IMR-90 (cell line): Measurements from ENCODE around the gene BACE1-AS. TPM values are rescaled to one million over a fixed set of nuclear protein-coding genes. Genes with fewer than 3 reads are reported as not detected.

Experiments
- ATAC-seq: fragments of 200-7000 bp; cut with Tn5 transposase; 2 replicates; pipeline ENCODE4 v1.9.1; 2020; ENCODE audit warnings: low read depth, mild to moderate bottlenecking, moderate library complexity
- BruUV-seq: library from RNA; stranded (reverse); fragments of 400-500 nt; replicated peaks from 2 replicates; lab custom pipeline; 2021; lab: Mats Ljungman, UMichigan
- CTCF ChIA-PET: fragments of 300-600 bp; formaldehyde crosslinking; extraction: SDS; loops from one replicate; lab custom pipeline; 2021; ENCODE audit warnings: antibody characterized with exemption; lab: Yijun Ruan, JAX
- POLR2A ChIA-PET: fragments of 300-600 bp; sonication (Branson Sonifier 250); formaldehyde crosslinking; loops from one replicate; lab custom pipeline; 2022; ENCODE audit warnings: antibody characterized with exemption; ENCODE audit not compliant: unreplicated experiment; lab: Charles Lee
- DNase-seq: peaks from one replicate; pipeline ENCODE4 v3.0.0; 2013
- H2AFZ ChIP-seq: replicated peaks from 2 replicates; pipeline ENCODE3; 2013; ENCODE audit warnings: low read length, mild to moderate bottlenecking; ENCODE audit not compliant: poor library complexity
- H2AK5ac ChIP-seq: 2 replicates; pipeline ENCODE4 v1.6.1; 2013; ENCODE audit warnings: low read depth, low read length, inconsistent platforms
- H2AK9ac ChIP-seq: replicated peaks from 2 replicates; pipeline ENCODE3; 2013; ENCODE audit warnings: mild to moderate bottlenecking, low read depth, low read length, moderate library complexity; ENCODE audit not compliant: poor library complexity
- H2BK120ac ChIP-seq: 2 replicates; pipeline ENCODE4 v1.6.1; 2013; ENCODE audit warnings: low read depth, low read length, inconsistent platforms
- H2BK15ac ChIP-seq: 3 replicates; pipeline ENCODE4 v1.6.1; 2013; ENCODE audit warnings: low read depth, low read length, inconsistent platforms
- H2BK20ac ChIP-seq: 2 replicates; pipeline ENCODE4 v1.6.1; 2013; ENCODE audit warnings: low read depth, mild to moderate bottlenecking, inconsistent platforms, low read length, moderate library complexity
- H2BK5ac ChIP-seq: 2 replicates; pipeline ENCODE4 v1.6.1; 2013; ENCODE audit warnings: mild to moderate bottlenecking, low read depth, low read length, inconsistent platforms; ENCODE audit not compliant: poor library complexity, severe bottlenecking
- H3K14ac ChIP-seq: replicated peaks from 2 replicates; pipeline ENCODE4 v1.6.1; 2013; ENCODE audit warnings: low read depth, low read length, inconsistent platforms
- H3K18ac ChIP-seq: 2 replicates; pipeline ENCODE4 v1.6.1; 2013; ENCODE audit warnings: low read depth, low read length, control low read depth
- H3K23ac ChIP-seq: 2 replicates; pipeline ENCODE4 v1.6.1; 2013; ENCODE audit warnings: low read depth, low read length, inconsistent platforms
- H3K27ac ChIP-seq: 2 replicates; pipeline ENCODE4 v1.5.1; 2013; ENCODE audit warnings: mild to moderate bottlenecking, control low read depth, low read length; ENCODE audit not compliant: insufficient read depth
- H3K27me3 ChIP-seq: 2 replicates; pipeline ENCODE4 v1.6.1; 2013; ENCODE audit warnings: low read length; ENCODE audit not compliant: control insufficient read depth, insufficient read depth
- H3K36me3 ChIP-seq: 2 replicates; pipeline ENCODE4 v1.6.1; 2013; ENCODE audit warnings: low read length, mixed read lengths; ENCODE audit not compliant: control insufficient read depth, insufficient read depth
- H3K4ac ChIP-seq: 2 replicates; pipeline ENCODE4 v1.6.1; 2013; ENCODE audit warnings: low read depth, low read length, inconsistent platforms
- H3K4me1 ChIP-seq: 2 replicates; pipeline ENCODE4 v1.6.1; 2013; ENCODE audit warnings: low read length, mixed read lengths; ENCODE audit not compliant: control insufficient read depth, insufficient read depth
- H3K4me2 ChIP-seq: 2 replicates; pipeline ENCODE4 v1.6.1; 2013; ENCODE audit warnings: low read depth, mild to moderate bottlenecking, control low read depth, low read length, moderate library complexity
- H3K4me3 ChIP-seq: 2 replicates; pipeline ENCODE4 v1.5.1; 2013; ENCODE audit warnings: low read depth, mild to moderate bottlenecking, control low read depth, low read length, moderate library complexity; ENCODE audit not compliant: insufficient read depth
- H3K56ac ChIP-seq: 2 replicates; pipeline ENCODE4 v1.6.1; 2013; ENCODE audit warnings: low read length, inconsistent platforms; ENCODE audit not compliant: insufficient read depth; ENCODE audit errors: extremely low read depth
- H3K79me1 ChIP-seq, 2 experiments: 2 replicates each; pipeline ENCODE4 v1.6.1; 2013; ENCODE audit warnings: low read length in 2 of 2, inconsistent platforms in 1 of 2, low read depth in 1 of 2
- H3K9ac ChIP-seq: 2 replicates; pipeline ENCODE4 v1.6.1; 2013; ENCODE audit warnings: low read depth, low read length, control low read depth
- H3K9me1 ChIP-seq: 2 replicates; pipeline ENCODE4 v1.6.1; 2013; ENCODE audit warnings: low read length, inconsistent platforms; ENCODE audit not compliant: insufficient read depth
- H3K9me3 ChIP-seq: 2 replicates; pipeline ENCODE4 v1.6.1; 2013; ENCODE audit warnings: low read length; ENCODE audit not compliant: control insufficient read depth, insufficient read depth
- H4K20me1 ChIP-seq: 2 replicates; pipeline ENCODE4 v1.6.1; 2013; ENCODE audit warnings: low read length, inconsistent platforms; ENCODE audit not compliant: insufficient read depth
- H4K5ac ChIP-seq: 2 replicates; pipeline ENCODE4 v1.6.1; 2013; ENCODE audit warnings: mild to moderate bottlenecking, low read depth, low read length, control low read depth
- H4K8ac ChIP-seq, 2 experiments: 2 replicates each; pipeline ENCODE4 v1.6.1; 2013; ENCODE audit warnings: low read depth in 2 of 2, low read length in 2 of 2, control low read depth in 1 of 2, inconsistent platforms in 1 of 2
- H4K91ac ChIP-seq: 2 replicates; pipeline ENCODE4 v1.6.1; 2013; ENCODE audit warnings: low read depth, low read length, inconsistent platforms; ENCODE audit not compliant: insufficient read depth
- BHLHE40 ChIP-seq: fragments of 150-350 bp; IDR thresholded peaks from 2 replicates; pipeline ENCODE4 v1.6.1; 2016; ENCODE audit warnings: mild to moderate bottlenecking, low read depth, low read length
- CEBPB ChIP-seq: IDR thresholded peaks from 2 replicates; pipeline ENCODE4 v1.6.1; 2012; ENCODE audit warnings: low read depth, low read length, improper control_type of control experiment
- CTCF ChIP-seq: conservative IDR thresholded peaks from 2 replicates; pipeline ENCODE4 v1.5.1; 2012; ENCODE audit warnings: mild to moderate bottlenecking, low read depth, low read length, improper control_type of control experiment
- ELK1 ChIP-seq: fragments of 150-350 bp; IDR thresholded peaks from 2 replicates; pipeline ENCODE4 v1.6.1; 2016; ENCODE audit warnings: low read depth, mild to moderate bottlenecking, low read length, moderate library complexity, borderline replicate concordance
- FOS ChIP-seq: fragments of 150-350 bp; IDR thresholded peaks from 2 replicates; pipeline ENCODE4 v1.6.1; 2016; ENCODE audit warnings: low read depth, low read length
- MAFK ChIP-seq: IDR thresholded peaks from 2 replicates; pipeline ENCODE4 v1.6.1; 2012; ENCODE audit warnings: low read depth, low read length, improper control_type of control experiment
- NFE2L2 ChIP-seq: fragments of 150-350 bp; IDR thresholded peaks from 2 replicates; pipeline ENCODE4 v1.6.1; 2016; ENCODE audit warnings: low read depth, mild to moderate bottlenecking, low read length
- POLR2A ChIP-seq: IDR thresholded peaks from 2 replicates; pipeline ENCODE4 v1.6.1; 2012; ENCODE audit warnings: mild to moderate bottlenecking, low read depth, low read length
- RAD21 ChIP-seq: IDR thresholded peaks from 2 replicates; pipeline ENCODE4 v1.6.1; 2012; ENCODE audit warnings: low read length, improper control_type of control experiment
- RCOR1 ChIP-seq: IDR thresholded peaks from 2 replicates; pipeline ENCODE4 v1.6.1; 2012; ENCODE audit warnings: mild to moderate bottlenecking, low read length, improper control_type of control experiment; ENCODE audit not compliant: insufficient replicate concordance
- RFX5 ChIP-seq: IDR thresholded peaks from 2 replicates; pipeline ENCODE4 v1.8.0; 2012; ENCODE audit warnings: low read depth, mild to moderate bottlenecking, low read length, moderate library complexity
- SMC3 ChIP-seq: fragments of 150-350 bp; IDR thresholded peaks from 2 replicates; pipeline ENCODE4 v1.6.1; 2016; ENCODE audit warnings: low read depth, mild to moderate bottlenecking, antibody characterized with exemption, low read length, moderate library complexity
- USF2 ChIP-seq: fragments of 150-350 bp; IDR thresholded peaks from 2 replicates; pipeline ENCODE4 v1.6.1; 2017; ENCODE audit warnings: mild to moderate bottlenecking, antibody characterized with exemption, low read length, low read depth
- WGBS, 2 experiments: methylation state at CpG; one replicate each; pipeline versions ENCODE4 v1.1.5 to v1.1.7; 2013; ENCODE audit warnings: missing lambda C conversion rate in 2 of 2; ENCODE audit not compliant: insufficient read length in 1 of 2; ENCODE audit errors: extremely low coverage in 2 of 2; 5-methylcytosine and 5-hydroxymethylcytosine counted together
- dilution Hi-C: fragments of 300-500 bp; cut with HindIII; formaldehyde crosslinking; loops from one replicate; pipeline ENCODE4 v1.14.3; 2018; ENCODE audit warnings: low sequenced_read_pairs; ENCODE audit not compliant: unreplicated experiment
- in situ Hi-C: fragments of 300-500 bp; cut with MboI; formaldehyde crosslinking; loops from 3 replicates; pipeline ENCODE4 v1.14.3; 2019; ENCODE audit warnings: low sequenced_read_pairs, inconsistent platforms, mixed read lengths
- intact Hi-C: fragments of 100-400 bp; cut with micrococcal nuclease; formaldehyde crosslinking; loops from 2 replicates; pipeline ENCODE4 v1.10.0; 2022
- polyA plus RNA-seq, 3 experiments: library from polyadenylated mRNA; depleted of rRNA; stranded (reverse); fragments of >200 nt; gene quantifications; 2 replicates each; pipeline ENCODE4 v1.2.3, GENCODE V29; 2012; ENCODE audit warnings: low replicate concordance in 1 of 3
- total RNA-seq: library from RNA; depleted of rRNA; stranded (reverse); fragments of >200 nt; gene quantifications from 2 replicates; pipeline ENCODE4 v1.2.3, GENCODE V29; 2012

BACE1-AS gene
- total and polyA plus RNA-seq, 2 of the 4 experiments (the other 2 are of a cell fraction), result 2.7 to 2.9 TPM

- in situ Hi-C loops, result no loop called here
- TF ChIP-seq BHLHE40, result peak; percentile 61; the same call in 1 of the 2 replicates
- TF ChIP-seq CTCF, result no peak
- peak; percentile 92 for TF ChIP-seq POLR2A
- no peak for TF ChIP-seq ELK1
- no peak; the same call in 1 of the 2 replicates for TF ChIP-seq SMC3
- peak; percentile 80 for TF ChIP-seq RFX5
- 0 out of 2 replicates have a peak, but pooled peaks have one; percentile 0 for TF ChIP-seq RAD21
- no peak for TF ChIP-seq USF2
- no peak for TF ChIP-seq NFE2L2
- TF ChIP-seq MAFK, result no peak
- TF ChIP-seq RCOR1, result no peak
- 0 out of 2 replicates have a peak, but pooled peaks have one; percentile 36 for TF ChIP-seq FOS
- no peak for TF ChIP-seq CEBPB
Observed at GRCh38 chr11:117327567-117328374, 36.6 kb downstream of the BACE1-AS start, which contains the start of gene CEP164. Gene CEP164 (plus strand): TSS chr11:117327854. CDS start chr11:117338587, 10,733 bp downstream.

More at GRCh38 chr11:117327567-117328374, 36.6 kb downstream of the BACE1-AS start, which contains the start of gene CEP164:
- peak within 1 kb of the TSS; percentile 81 for H3K9ac ChIP-seq
- peak within 1 kb of the TSS; percentile 87 for H3K23ac ChIP-seq
- H4K5ac ChIP-seq, result no peak within 1 kb of the TSS; the same call in 1 of the 2 replicates
- H3K9me3 ChIP-seq, result no peaks in the 10 kb centered on the region
- H2BK120ac ChIP-seq, result no peak within 1 kb of the TSS
- H3K9me1 ChIP-seq, result peaks cover 10% of the 10 kb centered on the region
- peak within 1 kb of the TSS; percentile 39 for H2AK5ac ChIP-seq
- dilution Hi-C loops (no loop called here), intact Hi-C loops (no loop called here)
- H2AFZ ChIP-seq, result peak within 1 kb of the TSS; percentile 94
- H2BK15ac ChIP-seq, result no peak within 1 kb of the TSS
- H3K18ac ChIP-seq, result no peak within 1 kb of the TSS
- peaks cover 16 to 35% of the 10 kb centered on the region in 2 experiments for H3K79me1 ChIP-seq
- H4K8ac ChIP-seq, result peak within 1 kb of the TSS; percentile 7 to 81; a peak in 3 of 4 replicates
- POLR2A ChIA-PET, result interaction anchor here (0.6 kb wide), 1 partner anchor 566 kb away, joined by 3 read pairs; no protein-coding TSS in a partner anchor
- peak within 1 kb of the TSS; percentile 62 for H3K4me3 ChIP-seq
- no peak within 1 kb of the TSS for H2BK20ac ChIP-seq
- H3K56ac ChIP-seq, result peak within 1 kb of the TSS; percentile 63
- CTCF ChIA-PET, result interaction anchor here (0.6 to 1.0 kb wide), 3 partner anchors 10 to 489 kb away, joined by 3 to 7 read pairs (median 4); no protein-coding TSS in a partner anchor
- ATAC-seq, result peak; percentile 93
- H4K20me1 ChIP-seq, result no peaks in the 10 kb centered on the region
- H3K14ac ChIP-seq, result peak within 1 kb of the TSS; percentile 55
- peak within 1 kb of the TSS; percentile 67 for H2AK9ac ChIP-seq
- H2BK5ac ChIP-seq, result peak within 1 kb of the TSS; percentile 61
- peak within 1 kb of the TSS; percentile 76 for H3K4me2 ChIP-seq
- H3K36me3 ChIP-seq, result no peaks in the 10 kb centered on the region
- peaks cover 6% of the 10 kb centered on the region for H3K4me1 ChIP-seq
- WGBS, 2 experiments, result 0% methylated on average over 20 of the region's 64 CpGs; no CpG with 5 or more reads in 1 of the 2 experiments
- peak within 1 kb of the TSS; percentile 69 for H3K27ac ChIP-seq
- no peaks in the 10 kb centered on the region for H3K27me3 ChIP-seq
- peak within 1 kb of the TSS; percentile 64 for H3K4ac ChIP-seq
- BruUV-seq, result no TSS peak
- DNase-seq, result peak; percentile 97
- H4K91ac ChIP-seq, result peak within 1 kb of the TSS; percentile 35
